OCI-LY1 (cell line): ENCODE data around the gene ANKRD6.

Source experiments
- H2AFZ ChIP-seq: fragments of 200-600 bp; sonication (generic), shearing (Covaris generic); 2 replicates; pipeline ENCODE4 v1.6.0; 2014; ENCODE audit warnings: antibody characterized with exemption, mild to moderate bottlenecking, low read length
- H3F3A ChIP-seq: fragments of 200-600 bp; sonication (generic), shearing (Covaris generic); 2 replicates; pipeline ENCODE4 v1.6.0; 2014; ENCODE audit warnings: mild to moderate bottlenecking, antibody characterized with exemption, low read length, moderate library complexity; ENCODE audit not compliant: insufficient read depth
- H3K27ac ChIP-seq: fragments of 200-600 bp; sonication (generic); 2 replicates; pipeline ENCODE4 v1.5.1; 2014; ENCODE audit warnings: low read length, mixed run types, mild to moderate bottlenecking, low read depth; ENCODE audit not compliant: poor library complexity, severe bottlenecking
- H3K27me3 ChIP-seq: fragments of 200-600 bp; sonication (generic); 2 replicates; pipeline ENCODE4 v1.6.0; 2014; ENCODE audit warnings: antibody characterized with exemption, mild to moderate bottlenecking, low read length, moderate library complexity; ENCODE audit not compliant: insufficient read depth
- H3K36me3 ChIP-seq: fragments of 200-600 bp; sonication (generic); 2 replicates; pipeline ENCODE4 v1.6.1; 2014; ENCODE audit warnings: mild to moderate bottlenecking, antibody characterized with exemption, low read length, moderate library complexity, mixed read lengths; ENCODE audit not compliant: insufficient read depth
- H3K4me1 ChIP-seq: fragments of 200-600 bp; sonication (generic); 2 replicates; pipeline ENCODE4 v1.5.1; 2014; ENCODE audit warnings: mild to moderate bottlenecking, low read length, moderate library complexity; ENCODE audit not compliant: insufficient read depth, severe bottlenecking
- H3K4me2 ChIP-seq: fragments of 200-600 bp; sonication (generic), shearing (Covaris generic); 2 replicates; pipeline ENCODE4 v1.6.1; 2014; ENCODE audit warnings: low read length
- H3K4me3 ChIP-seq: fragments of 200-600 bp; sonication (generic); 2 replicates; pipeline ENCODE4 v1.5.1; 2014; ENCODE audit warnings: low read length, low read depth, mild to moderate bottlenecking, mixed read lengths; ENCODE audit not compliant: poor library complexity, severe bottlenecking
- H3K79me2 ChIP-seq: fragments of 200-600 bp; shearing (Covaris generic); 2 replicates; pipeline ENCODE4 v1.6.1; 2016; ENCODE audit warnings: mixed run types, low read length, mixed read lengths; ENCODE audit not compliant: insufficient read depth
- H3K9ac ChIP-seq: fragments of 200-600 bp; sonication (generic), shearing (Covaris generic); 2 replicates; pipeline ENCODE4 v1.6.1; 2014; ENCODE audit warnings: mild to moderate bottlenecking, low read length, mixed read lengths
- H3K9me2 ChIP-seq: fragments of 200-600 bp; sonication (generic), shearing (Covaris generic); 2 replicates; pipeline ENCODE4 v1.6.1; 2014; ENCODE audit warnings: low read depth, mild to moderate bottlenecking, low read length, mixed read lengths
- H3K9me3 ChIP-seq: fragments of 200-600 bp; shearing (Covaris generic); 2 replicates; pipeline ENCODE4 v1.6.1; 2014; ENCODE audit warnings: low read length, mixed read lengths
- H4K20me1 ChIP-seq: fragments of 200-600 bp; sonication (generic), shearing (Covaris generic); 2 replicates; pipeline ENCODE4 v1.6.0; 2016; ENCODE audit warnings: mild to moderate bottlenecking, low read length; ENCODE audit not compliant: insufficient read depth
- CTCF ChIP-seq: fragments of 200-600 bp; sonication (generic), shearing (Covaris generic); IDR thresholded peaks from 2 replicates; pipeline ENCODE4 v1.5.1; 2017; ENCODE audit warnings: mild to moderate bottlenecking, antibody characterized with exemption, low read length, moderate library complexity, mixed read lengths
- EZH2 ChIP-seq: fragments of 200-600 bp; sonication (generic), shearing (Covaris generic); IDR thresholded peaks from 2 replicates; pipeline ENCODE4 v1.8.0; 2017; ENCODE audit warnings: borderline replicate concordance, mixed run types, mild to moderate bottlenecking, antibody characterized with exemption, low read length, moderate library complexity, mixed read lengths

Gene ANKRD6

GRCh38 chr6:89505847-89506246 is 72.9 kb downstream of the ANKRD6 start:
- Histone ChIP-seq H4K20me1 (no peaks in the 10 kb centered on the region), H3K27ac (no peak overlapping the region), H3K4me1 (no peaks in the 10 kb centered on the region), H3K9ac (no peak overlapping the region), H3K9me3 (no peaks in the 10 kb centered on the region), H3K9me2 (no peaks in the 10 kb centered on the region), H2AFZ (no peak overlapping the region), H3K27me3 (no peaks in the 10 kb centered on the region; the same call in 1 of the 2 replicates), H3K4me2 (no peak overlapping the region), H3K4me3 (no peak overlapping the region), H3K36me3 (no peaks in the 10 kb centered on the region), H3F3A (no peaks in the 10 kb centered on the region), H3K79me2 (no peaks in the 10 kb centered on the region)
- no peak for TF ChIP-seq CTCF
- TF ChIP-seq EZH2, result no peak

DNA sequence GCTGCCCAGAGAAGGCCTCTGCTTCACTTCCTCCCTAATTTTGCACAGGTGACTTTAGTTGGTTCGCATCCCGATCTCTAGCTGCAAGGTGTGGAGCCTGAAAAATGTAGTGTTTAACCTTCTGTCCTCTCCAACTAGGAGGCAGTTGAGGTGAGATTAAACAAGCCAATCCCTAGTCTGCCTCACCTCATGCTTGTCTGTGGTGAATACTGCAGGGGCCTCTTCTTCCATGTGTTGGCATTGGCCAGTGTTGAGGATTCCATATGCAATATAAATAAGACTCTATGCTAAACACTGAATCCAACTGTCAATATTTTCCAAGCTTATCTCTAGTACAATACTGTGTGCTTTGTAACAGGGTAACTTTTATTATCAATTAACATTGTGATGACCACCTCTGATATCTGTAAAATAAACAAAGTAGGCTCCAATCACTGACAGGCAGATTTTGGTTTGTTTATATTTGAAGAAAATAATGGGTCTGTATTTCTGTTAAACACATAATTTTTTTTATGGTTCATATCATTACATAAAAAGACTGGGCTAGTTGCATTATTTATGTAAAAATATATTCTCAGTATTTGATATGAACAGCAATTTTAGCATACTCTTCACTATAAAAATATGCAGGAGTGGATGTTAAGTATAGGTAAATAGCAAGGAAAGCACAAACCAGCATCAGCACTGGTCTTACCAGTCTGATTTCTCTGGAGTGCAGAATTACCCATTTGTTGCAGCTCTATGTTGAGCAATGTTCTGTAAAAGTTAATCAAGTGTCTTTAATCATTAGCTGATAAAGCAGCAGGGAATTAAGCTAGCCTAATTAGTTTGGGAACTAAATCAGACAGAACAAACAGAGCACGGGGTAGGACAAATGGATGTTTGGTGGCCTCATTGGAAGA is 74.0 kb downstream of the ANKRD6 start:
- Histone ChIP-seq H3K4me3 (no peak overlapping the region), H4K20me1 (no peaks in the 10 kb centered on the region), H3F3A (no peaks in the 10 kb centered on the region), H2AFZ (no peak overlapping the region), H3K9me3 (no peaks in the 10 kb centered on the region), H3K9ac (no peak overlapping the region), H3K36me3 (no peaks in the 10 kb centered on the region), H3K9me2 (no peaks in the 10 kb centered on the region), H3K4me2 (no peak overlapping the region), H3K4me1 (no peaks in the 10 kb centered on the region), H3K27me3 (no peaks in the 10 kb centered on the region; the same call in 1 of the 2 replicates), H3K27ac (no peak overlapping the region), H3K79me2 (no peaks in the 10 kb centered on the region)
- TF ChIP-seq EZH2 (no peak), CTCF (no peak)

GRCh38 chr6:89508755-89509563 is 76.0 kb downstream of the ANKRD6 start:
- TF ChIP-seq EZH2, result no peak
- no peak for TF ChIP-seq CTCF

More at GRCh38 chr6:89508755-89509563, 76.0 kb downstream of the ANKRD6 start:
- Histone ChIP-seq H3K4me1 (no peaks in the 10 kb centered on the region), H2AFZ (no peak overlapping the region), H4K20me1 (no peaks in the 10 kb centered on the region), H3F3A (no peaks in the 10 kb centered on the region), H3K9me2 (no peaks in the 10 kb centered on the region), H3K36me3 (no peaks in the 10 kb centered on the region), H3K9me3 (no peaks in the 10 kb centered on the region), H3K27ac (no peak overlapping the region), H3K79me2 (no peaks in the 10 kb centered on the region), H3K9ac (no peak overlapping the region), H3K4me2 (no peak overlapping the region), H3K4me3 (no peak overlapping the region), H3K27me3 (no peaks in the 10 kb centered on the region)
